Measurements from ENCODE around the gene AGL. TPM values are rescaled to one million over a fixed set of nuclear protein-coding genes. Genes with fewer than 3 reads are reported as not detected.

Gene AGL
- total and polyA plus RNA-seq, 2 of the 8 experiments (the other 6 are each of a cell fraction or from before 2014, with no cell fraction given): 2.7 to 19.2 TPM

GRCh38 chr1:99867682-99868081 lies 17.5 kb downstream of the AGL start:
- 96% methylated on average over 6 of the region's 6 CpGs; no CpG with 5 or more reads in 1 of the 2 experiments for WGBS, 2 experiments (ENCODE audit: extremely low coverage in 1 of 2, insufficient coverage in 1 of 2, insufficient read length in 1 of 2, insufficient replicate concordance in 2 of 2, low coverage in 1 of 2, low lambda C conversion rate in 2 of 2, missing lambda C conversion rate in 1 of 2)
- no peaks in the 10 kb centered on the region for H3K79me1 ChIP-seq (ENCODE audit: low read depth, low read length)
- H3K23me2 ChIP-seq (ENCODE audit: low read depth, low read length): no peaks in the 10 kb centered on the region
- ChIA-PET CTCF (ENCODE audit: partially characterized antibody) (interaction anchor here (1.1 kb wide), 1 partner anchor 17 kb away, joined by 3 read pairs; no protein-coding TSS in a partner anchor), POLR2A (ENCODE audit: partially characterized antibody) (interaction anchor here (1.5 kb wide), 1 partner anchor 17 kb away, joined by 3 read pairs; the partner anchor contains the start of gene AGL)
- H3K4ac ChIP-seq (replicated peaks; ENCODE audit: insufficient read length, low read depth, low read length): no peak overlapping the region
- H3K14ac ChIP-seq (ENCODE audit: insufficient read length): no peak overlapping the region
- H3K4me3 ChIP-seq (ENCODE audit: extremely low read depth in 1 of 4, insufficient read depth in 2 of 4, low read depth in 3 of 4, low read length in 4 of 4): no peak overlapping the region
- no peaks in the 10 kb centered on the region for H4K20me1 ChIP-seq (replicated peaks in 1 of 2; ENCODE audit: control insufficient read depth in 1 of 2, insufficient read depth in 2 of 2, low read length in 2 of 2)
- H3K56ac ChIP-seq (replicated peaks; ENCODE audit: insufficient read length, low read depth, low read length): no peak overlapping the region
- H2BK5ac ChIP-seq (ENCODE audit: low read depth, low read length): no peak overlapping the region
- no peak overlapping the region for H2AK5ac ChIP-seq (ENCODE audit: low read depth, low read length)
- no peak overlapping the region for H4K8ac ChIP-seq (ENCODE audit: extremely low read depth, insufficient read depth, low read length)
- H2BK15ac ChIP-seq (ENCODE audit: low read length): no peak overlapping the region
- H3K23ac ChIP-seq (ENCODE audit: insufficient read length): no peak overlapping the region
- no peak for DNase-seq (ENCODE audit: low read depth in 1 of 2, low spot score in 2 of 2)
- no peak overlapping the region for H3K9ac ChIP-seq (replicated peaks in 1 of 4; ENCODE audit: extremely low read depth in 1 of 4, low read depth in 3 of 4, low read length in 3 of 4)
- no peaks in the 10 kb centered on the region for H3K9me3 ChIP-seq (ENCODE audit: insufficient read depth in 2 of 2, low read depth in 1 of 2, low read length in 1 of 2)
- no peaks in the 10 kb centered on the region for H3K79me2 ChIP-seq (ENCODE audit: control insufficient read depth in 1 of 2, insufficient read depth in 2 of 2, low read length in 2 of 2)
- no peak overlapping the region for H4K5ac ChIP-seq (ENCODE audit: insufficient read length, low read depth, low read length)
- H3K36me3 ChIP-seq (ENCODE audit: control insufficient read depth in 2 of 4, insufficient read depth in 4 of 4, low read length in 3 of 4): peaks cover 0 to 6% (median 0%) of the 10 kb centered on the region in 4 experiments; a peak in 1 of 8 replicates
- no peak overlapping the region for H2BK20ac ChIP-seq (ENCODE audit: low read length)
- no peaks in the 10 kb centered on the region for H3K4me1 ChIP-seq (replicated peaks in 1 of 4; ENCODE audit: control insufficient read depth in 3 of 4, insufficient read depth in 4 of 4, low read length in 3 of 4)
- H4K91ac ChIP-seq (replicated peaks; ENCODE audit: insufficient read length, low read length): no peak overlapping the region
- H3K27ac ChIP-seq (ENCODE audit: low read depth, low read length): no peak overlapping the region
- no peak for FAIRE-seq
- H2AFZ ChIP-seq (ENCODE audit: low read length): no peak overlapping the region
- no peak overlapping the region for H2BK12ac ChIP-seq (ENCODE audit: low read depth, low read length)
- H2BK120ac ChIP-seq (replicated peaks; ENCODE audit: low read depth, low read length): no peak overlapping the region
- no peak overlapping the region for H3K4me2 ChIP-seq (ENCODE audit: insufficient read depth in 1 of 2, low read depth in 2 of 2, low read length in 2 of 2)
- no peak overlapping the region for H3K18ac ChIP-seq (ENCODE audit: extremely low read depth, low read length)
- no peaks in the 10 kb centered on the region for H3K27me3 ChIP-seq (replicated peaks in 1 of 4; ENCODE audit: control insufficient read depth in 3 of 4, extremely low read depth in 1 of 4, insufficient read depth in 3 of 4, low read length in 3 of 4)
- TF ChIP-seq CEBPB (IDR thresholded peaks at IDR 0.05; ENCODE audit: low read depth, low read length): no peak
- TF ChIP-seq SP2 (IDR thresholded peaks at IDR 0.05; ENCODE audit: low read length): no peak
- TF ChIP-seq EP300 (IDR thresholded peaks at IDR 0.05; ENCODE audit: borderline replicate concordance in 1 of 2, low read depth in 2 of 2, low read length in 2 of 2): no peak
- TF ChIP-seq TAF7 (optimal IDR thresholded peaks at IDR 0.05; ENCODE audit: borderline replicate concordance, low read depth, low read length): no peak
- TF ChIP-seq SP4 (IDR thresholded peaks at IDR 0.05; ENCODE audit: low read length): no peak
- TF ChIP-seq USF2 (IDR thresholded peaks at IDR 0.05; ENCODE audit: low read length): no peak
- TF ChIP-seq FOSL1 (IDR thresholded peaks at IDR 0.05; ENCODE audit: insufficient read depth, low read depth, low read length): no peak
- no peak for TF ChIP-seq MAX (IDR thresholded peaks at IDR 0.05)
- no peak for TF ChIP-seq HDAC6 (IDR thresholded peaks at IDR 0.05; ENCODE audit: low read depth, low read length)
- TF ChIP-seq MAFK (IDR thresholded peaks at IDR 0.05; ENCODE audit: low read depth, low read length): no peak
- no peak for TF ChIP-seq GABPA (IDR thresholded peaks at IDR 0.05; ENCODE audit: borderline replicate concordance, insufficient read depth, low read length)
